ENCODE results near the gene CLEC18A.

GRCh38 chr16:69927056-69927757 lies 23.9 kb upstream of the CLEC18A start:
- TF ChIP-seq CTCF (IDR thresholded peaks at IDR 0.05) (no peak), SIN3A (IDR thresholded peaks at IDR 0.05; ENCODE audit: borderline replicate concordance, insufficient read depth, low read depth, low read length) (no peak)
